HepG2 (cell line): Measurements from ENCODE around the gene TANGO2. TPM values are rescaled to one million over a fixed set of nuclear protein-coding genes. Genes with fewer than 3 reads are reported as not detected.

Experiments
- ATAC-seq: fragments of 200-7000 bp; cut with Tn5 transposase; 3 replicates; pipeline ENCODE4 v1.9.1; 2020; ENCODE audit warnings: mild to moderate bottlenecking, moderate library complexity
- BruUV-seq: library from RNA; stranded (reverse); fragments of 400-500 nt; replicated peaks from 2 replicates; lab custom pipeline; 2021; lab: Mats Ljungman, UMichigan
- CTCF ChIA-PET: fragments of 300-600 bp; formaldehyde crosslinking; extraction: SDS; loops from one replicate; lab custom pipeline; 2021; ENCODE audit warnings: low total read pairs, inconsistent platforms, low intra/inter-chr PET ratio; lab: Yijun Ruan, JAX
- POLR2A ChIA-PET: fragments of 350-600 bp; sonication (Branson Sonifier 250); formaldehyde crosslinking; loops from one replicate; lab custom pipeline; 2020; ENCODE audit warnings: antibody characterized with exemption, inconsistent platforms; lab: Yijun Ruan, JAX
- DNase-seq: peaks from one replicate; pipeline ENCODE4 v3.0.0-alpha.2; 2015; ENCODE audit warnings: low spot score
- FAIRE-seq: peaks from 3 replicates; lab custom pipeline; 2011; peaks lifted over from hg19 to GRCh38; lab: Jason Lieb, UNC
- H2AFZ ChIP-seq: one replicate; pipeline ENCODE4 v1.6.1; 2011; ENCODE audit warnings: low read length, inconsistent platforms
- H3K27ac ChIP-seq: fragments of 300-600 bp; 3 replicates; pipeline ENCODE4 v1.8.0; 2011; ENCODE audit warnings: mixed run types, mild to moderate bottlenecking, mixed read lengths, low read length, inconsistent platforms; ENCODE audit not compliant: insufficient read depth; ENCODE audit errors: extremely low read length
- H3K27me3 ChIP-seq, 2 experiments: fragments of 200-600 bp in 1 of 2; 2 replicates in 1 of 2; 3 replicates in 1 of 2; pipeline versions ENCODE4 v1.6.0 to v1.8.0; 2011; ENCODE audit warnings: low read length in 2 of 2, mild to moderate bottlenecking in 2 of 2, moderate library complexity in 2 of 2, inconsistent platforms in 1 of 2; ENCODE audit not compliant: insufficient read depth in 2 of 2, control insufficient read depth in 1 of 2
- H3K36me3 ChIP-seq, 2 experiments: fragments of 200-600 bp in 1 of 2; replicated peaks in 1 of 2; 2 replicates in 1 of 2; 3 replicates in 1 of 2; pipeline versions ENCODE4 v1.5.1 to v1.8.0; 2011; ENCODE audit warnings: low read length in 2 of 2, inconsistent platforms in 1 of 2; ENCODE audit not compliant: insufficient read depth in 2 of 2, control insufficient read depth in 1 of 2
- H3K4me1 ChIP-seq: 2 replicates; pipeline ENCODE4 v1.5.1; 2012; ENCODE audit warnings: low read length, inconsistent platforms; ENCODE audit not compliant: insufficient read depth
- H3K4me2 ChIP-seq: 2 replicates; pipeline ENCODE4 v1.6.0; 2011; ENCODE audit warnings: low read depth, low read length, inconsistent platforms
- H3K4me3 ChIP-seq, 3 experiments: fragments of 200-600 bp in 1 of 3; sonication (generic), shearing (Covaris generic) in 1 of 3; replicated peaks in 1 of 3; 2 replicates each; pipeline ENCODE4 v1.5.1; 2011 to 2016; ENCODE audit warnings: low read length in 3 of 3, inconsistent platforms in 2 of 3, low read depth in 2 of 3, mild to moderate bottlenecking in 2 of 3, control low read depth in 1 of 3, mixed read lengths in 1 of 3; ENCODE audit not compliant: insufficient read depth in 1 of 3
- H3K79me2 ChIP-seq: one replicate; pipeline ENCODE4 v1.6.1; 2011; ENCODE audit warnings: low read length, inconsistent platforms; ENCODE audit not compliant: insufficient read depth
- H3K9ac ChIP-seq: 2 replicates; pipeline ENCODE4 v1.6.0; 2011; ENCODE audit warnings: mild to moderate bottlenecking, low read depth, low read length, inconsistent platforms; ENCODE audit not compliant: insufficient read depth
- H3K9me3 ChIP-seq: 2 replicates; pipeline ENCODE4 v1.5.1; 2012; ENCODE audit warnings: mild to moderate bottlenecking, low read length
- H4K20me1 ChIP-seq: 2 replicates; pipeline ENCODE4 v1.6.0; 2011; ENCODE audit warnings: inconsistent platforms, mild to moderate bottlenecking, low read length, moderate library complexity; ENCODE audit not compliant: insufficient read depth
- ADNP ChIP-seq: sonication (generic); formaldehyde crosslinking; IDR thresholded peaks from 2 replicates; pipeline ENCODE4 v1.4.0; 2020; ENCODE audit warnings: missing genetic modification reagents
- ATRX ChIP-seq: sonication (generic); formaldehyde crosslinking; IDR thresholded peaks from 2 replicates; pipeline ENCODE4 v1.4.0; 2020; ENCODE audit warnings: missing genetic modification reagents, borderline replicate concordance
- IRF2 ChIP-seq: IDR thresholded peaks from 2 replicates; pipeline ENCODE4 v1.6.1; 2018; ENCODE audit warnings: missing genetic modification reagents, missing compliant biosample characterization
- KDM2A ChIP-seq: sonication (generic); formaldehyde crosslinking; IDR thresholded peaks from 2 replicates; pipeline ENCODE4 v1.4.0; 2020; ENCODE audit warnings: low read depth, missing genetic modification reagents, borderline replicate concordance
- RFXAP ChIP-seq: sonication (generic); formaldehyde crosslinking; IDR thresholded peaks from 2 replicates; pipeline ENCODE4 v1.4.0; 2020; ENCODE audit warnings: missing genetic modification reagents, borderline replicate concordance
- SMAD9 ChIP-seq: sonication (generic); formaldehyde crosslinking; IDR thresholded peaks from 2 replicates; pipeline ENCODE4 v1.5.1; 2020; ENCODE audit warnings: mild to moderate bottlenecking, missing genetic modification reagents
- SSRP1 ChIP-seq: IDR thresholded peaks from 2 replicates; pipeline ENCODE4 v1.6.1; 2016; ENCODE audit warnings: control low read depth
- ZKSCAN8 ChIP-seq: IDR thresholded peaks from 2 replicates; pipeline ENCODE4 v1.6.1; 2016; ENCODE audit warnings: borderline replicate concordance, missing genetic modification reagents, missing compliant biosample characterization
- ZNF619 ChIP-seq: sonication (generic); formaldehyde crosslinking; IDR thresholded peaks from 2 replicates; pipeline ENCODE4 v1.4.0; 2020; ENCODE audit warnings: mild to moderate bottlenecking, missing genetic modification reagents
- WGBS: methylation state at CpG from one replicate; pipeline ENCODE4 v1.1.6; 2017; ENCODE audit warnings: low lambda C conversion rate; 5-methylcytosine and 5-hydroxymethylcytosine counted together
- in situ Hi-C: cut with HindIII; loops from 2 replicates; pipeline ENCODE4 v1.10.0; 2017; ENCODE audit warnings: low pct_unique_long_range_greater_than_20kb; ENCODE audit not compliant: extremely low pct_ligation_motif_present
- intact Hi-C: fragments of 100-400 bp; cut with micrococcal nuclease; formaldehyde crosslinking; loops from one replicate; pipeline ENCODE4 v1.10.0; 2022; ENCODE audit not compliant: unreplicated experiment
- polyA plus RNA-seq, 8 experiments: library from polyadenylated mRNA; depleted of rRNA in 3 of 8; stranded (reverse) in 7 of 8; unstranded in 1 of 8; fragments of >200 nt; fragmentation: Illumina TruSeq in 4 of 8; extraction: Trizol in 4 of 8; gene quantifications; 2 replicates each; pipeline versions ENCODE4 v1.2.1 to v1.2.3, GENCODE V29; 2011 to 2016; ENCODE audit warnings: low read depth in 4 of 8, missing spikeins in 1 of 8, mixed read lengths in 1 of 8; ENCODE audit not compliant: insufficient read depth in 1 of 8
- total RNA-seq, 5 experiments: library from RNA; depleted of rRNA; stranded (reverse); fragments of >200 nt; fragmentation: Illumina TruSeq; extraction: Trizol; gene quantifications; 2 replicates each; pipeline ENCODE4 v1.2.3, GENCODE V29; 2016; ENCODE audit warnings: low read depth in 1 of 5

The TANGO2 gene
- total and polyA plus RNA-seq, 2 of the 13 experiments (the other 11 are each of a cell fraction or from before 2014, with no cell fraction given), result 12.9 to 14.8 TPM

DNA sequence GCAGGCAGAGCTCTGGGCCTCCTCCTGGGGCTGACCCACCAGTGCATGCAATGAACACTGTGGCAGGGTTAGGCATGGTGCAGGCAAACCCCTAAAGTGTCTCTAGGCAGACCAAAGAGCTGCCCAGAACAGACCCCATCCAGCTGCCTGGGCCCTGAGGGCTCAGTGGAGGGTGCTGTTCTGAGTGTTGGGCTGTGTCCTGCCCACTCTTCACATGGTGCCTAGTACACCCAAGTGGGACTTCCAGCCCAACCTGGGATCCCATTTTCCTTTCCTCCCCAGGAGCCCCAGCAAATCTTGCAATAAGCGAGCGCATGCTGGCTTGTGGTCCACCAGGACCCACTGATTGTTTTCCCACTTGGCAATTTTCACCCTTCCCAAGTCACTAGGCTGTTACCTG, 30.7 kb upstream of the TANGO2 start:
- TF ChIP-seq SMAD9 (CRISPR knock-in tag) (no peak), IRF2 (CRISPR knock-in tag) (no peak), ZNF619 (no peak), KDM2A (no peak), ZKSCAN8 (CRISPR knock-in tag) (no peak), ATRX (no peak), RFXAP (CRISPR knock-in tag) (no peak)
- TF ChIP-seq, all 625 proteins: peak for 0
- no peak overlapping the region for H2AFZ ChIP-seq
- in situ Hi-C loops, result no loop called here
- intact Hi-C loops, result no loop called here
- no peaks in the 10 kb centered on the region for H3K79me2 ChIP-seq
- no peak overlapping the region for H3K4me2 ChIP-seq
- DNase-seq (no peak), ATAC-seq (no peak), FAIRE-seq (no peak)
- H3K9me3 ChIP-seq, result no peaks in the 10 kb centered on the region
- no peak overlapping the region for H3K9ac ChIP-seq
- H3K4me3 ChIP-seq, result no peak overlapping the region
- no peaks in the 10 kb centered on the region; a peak in 1 of 5 replicates for H3K36me3 ChIP-seq
- 50% methylated on average over 2 of the region's 2 CpGs for WGBS
- ChIA-PET CTCF (no interaction called here), POLR2A (no interaction called here)
- H3K4me1 ChIP-seq, result peaks cover 18% of the 10 kb centered on the region
- peaks cover 9% of the 10 kb centered on the region; the same call in 1 of the 2 replicates for H4K20me1 ChIP-seq
- no peaks in the 10 kb centered on the region for H3K27me3 ChIP-seq
- no TSS peak for BruUV-seq
- H3K27ac ChIP-seq, result no peak overlapping the region

- H3K27ac ChIP-seq, result no peak overlapping the region
- no peaks in the 10 kb centered on the region for H3K79me2 ChIP-seq
- no peak overlapping the region for H2AFZ ChIP-seq
- ATAC-seq (no peak), DNase-seq (no peak)
- no peak overlapping the region for H3K4me2 ChIP-seq
- no peaks in the 10 kb centered on the region; a peak in 1 of 5 replicates for H3K36me3 ChIP-seq
- H3K4me1 ChIP-seq, result peaks cover 14% of the 10 kb centered on the region
- 100% methylated on average over 3 of the region's 20 CpGs for WGBS
- no peaks in the 10 kb centered on the region for H3K27me3 ChIP-seq
- no peak overlapping the region for H3K4me3 ChIP-seq
- peaks cover 5% of the 10 kb centered on the region; the same call in 1 of the 2 replicates for H4K20me1 ChIP-seq
- ChIA-PET POLR2A (no interaction called here), CTCF (no interaction called here)
- H3K9me3 ChIP-seq, result no peaks in the 10 kb centered on the region
- intact Hi-C loops, result no loop called here
- TF ChIP-seq ADNP (no peak), SSRP1 (CRISPR knock-in tag) (no peak)
- TF ChIP-seq, all 625 proteins: peak for 0
- in situ Hi-C loops, result no loop called here
- no peak for FAIRE-seq
- no TSS peak for BruUV-seq
- H3K9ac ChIP-seq, result no peak overlapping the region
These were observed 30.1 kb upstream of the TANGO2 start for GRCh38 chr22:19990609-19991394.
